ENCODE measurements around the gene TEDC2.

The TEDC2 gene

DNA sequence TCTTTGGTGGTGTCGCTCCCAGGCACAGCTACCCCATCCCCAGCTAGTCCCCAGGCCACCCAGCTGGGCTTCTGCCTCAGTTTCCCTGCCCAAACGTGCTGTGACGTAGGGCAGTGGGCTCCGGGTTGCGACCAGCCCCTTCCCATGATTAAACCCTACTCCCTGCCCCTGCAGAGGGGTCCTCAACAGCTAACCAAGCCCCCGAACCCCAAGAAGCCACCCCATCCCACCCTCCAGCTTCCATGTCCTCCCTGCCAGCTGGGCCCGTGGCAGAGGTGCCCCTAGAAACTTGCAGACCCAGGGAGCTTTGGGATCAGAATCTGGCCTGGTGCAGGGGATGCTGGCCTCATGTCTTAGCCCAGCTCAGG is 10.3 kb downstream of the TEDC2 start:
- H3K36me3 Mint-ChIP-seq (ENCODE audit: low read depth): no peaks in the 10 kb centered on the region
- H3K27me3 Mint-ChIP-seq (ENCODE audit: low read depth): no peaks in the 10 kb centered on the region
- peaks cover 19% of the 10 kb centered on the region for H3K4me1 Mint-ChIP-seq
- TF ChIP-seq, protein P1, sequence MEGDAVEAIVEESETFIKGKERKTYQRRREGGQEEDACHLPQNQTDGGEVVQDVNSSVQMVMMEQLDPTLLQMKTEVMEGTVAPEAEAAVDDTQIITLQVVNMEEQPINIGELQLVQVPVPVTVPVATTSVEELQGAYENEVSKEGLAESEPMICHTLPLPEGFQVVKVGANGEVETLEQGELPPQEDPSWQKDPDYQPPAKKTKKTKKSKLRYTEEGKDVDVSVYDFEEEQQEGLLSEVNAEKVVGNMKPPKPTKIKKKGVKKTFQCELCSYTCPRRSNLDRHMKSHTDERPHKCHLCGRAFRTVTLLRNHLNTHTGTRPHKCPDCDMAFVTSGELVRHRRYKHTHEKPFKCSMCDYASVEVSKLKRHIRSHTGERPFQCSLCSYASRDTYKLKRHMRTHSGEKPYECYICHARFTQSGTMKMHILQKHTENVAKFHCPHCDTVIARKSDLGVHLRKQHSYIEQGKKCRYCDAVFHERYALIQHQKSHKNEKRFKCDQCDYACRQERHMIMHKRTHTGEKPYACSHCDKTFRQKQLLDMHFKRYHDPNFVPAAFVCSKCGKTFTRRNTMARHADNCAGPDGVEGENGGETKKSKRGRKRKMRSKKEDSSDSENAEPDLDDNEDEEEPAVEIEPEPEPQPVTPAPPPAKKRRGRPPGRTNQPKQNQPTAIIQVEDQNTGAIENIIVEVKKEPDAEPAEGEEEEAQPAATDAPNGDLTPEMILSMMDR (IDR thresholded peaks at IDR 0.05; ENCODE audit: unreplicated experiment in 3 of 3): no peak
- no peaks in the 10 kb centered on the region for H3K9me3 Mint-ChIP-seq
- H3K27ac Mint-ChIP-seq: peak overlapping the region; percentile 62 to 90 (median 83)
- H3K4me3 Mint-ChIP-seq: peak overlapping the region; percentile 71 to 77 (median 72)

- H3K36me3 Mint-ChIP-seq (ENCODE audit: low read depth): no peaks in the 10 kb centered on the region
- peak overlapping the region; percentile 71 to 77 (median 72) for H3K4me3 Mint-ChIP-seq
- H3K27me3 Mint-ChIP-seq (ENCODE audit: low read depth): no peaks in the 10 kb centered on the region
- TF ChIP-seq, protein P1 (IDR thresholded peaks at IDR 0.05; ENCODE audit: unreplicated experiment in 3 of 3): no peak
- H3K4me1 Mint-ChIP-seq: peaks cover 19% of the 10 kb centered on the region
- H3K9me3 Mint-ChIP-seq: no peaks in the 10 kb centered on the region
- H3K27ac Mint-ChIP-seq: peak overlapping the region; percentile 40 to 90 (median 83)
These were observed 10.7 kb downstream of the TEDC2 start for GRCh38 chr16:2470603-2471015.

GRCh38 chr16:2471016-2471652 is 11.2 kb downstream of the TEDC2 start, which contains the start of gene NTN3:
NTN3 (plus strand) TSS chr16:2471297; CDS start chr16:2471702, 405 bp downstream.
- TF ChIP-seq, protein P1 (IDR thresholded peaks at IDR 0.05; ENCODE audit: unreplicated experiment in 3 of 3): no peak
- peak within 1 kb of the TSS; percentile 62 to 90 (median 83) for H3K27ac Mint-ChIP-seq
- peaks cover 21% of the 10 kb centered on the region for H3K4me1 Mint-ChIP-seq
- H3K4me3 Mint-ChIP-seq: peak within 1 kb of the TSS; percentile 71 to 77 (median 72)
- no peaks in the 10 kb centered on the region for H3K36me3 Mint-ChIP-seq (ENCODE audit: low read depth)
- H3K9me3 Mint-ChIP-seq: no peaks in the 10 kb centered on the region
- H3K27me3 Mint-ChIP-seq (ENCODE audit: low read depth): peaks cover 4% of the 10 kb centered on the region

DNA sequence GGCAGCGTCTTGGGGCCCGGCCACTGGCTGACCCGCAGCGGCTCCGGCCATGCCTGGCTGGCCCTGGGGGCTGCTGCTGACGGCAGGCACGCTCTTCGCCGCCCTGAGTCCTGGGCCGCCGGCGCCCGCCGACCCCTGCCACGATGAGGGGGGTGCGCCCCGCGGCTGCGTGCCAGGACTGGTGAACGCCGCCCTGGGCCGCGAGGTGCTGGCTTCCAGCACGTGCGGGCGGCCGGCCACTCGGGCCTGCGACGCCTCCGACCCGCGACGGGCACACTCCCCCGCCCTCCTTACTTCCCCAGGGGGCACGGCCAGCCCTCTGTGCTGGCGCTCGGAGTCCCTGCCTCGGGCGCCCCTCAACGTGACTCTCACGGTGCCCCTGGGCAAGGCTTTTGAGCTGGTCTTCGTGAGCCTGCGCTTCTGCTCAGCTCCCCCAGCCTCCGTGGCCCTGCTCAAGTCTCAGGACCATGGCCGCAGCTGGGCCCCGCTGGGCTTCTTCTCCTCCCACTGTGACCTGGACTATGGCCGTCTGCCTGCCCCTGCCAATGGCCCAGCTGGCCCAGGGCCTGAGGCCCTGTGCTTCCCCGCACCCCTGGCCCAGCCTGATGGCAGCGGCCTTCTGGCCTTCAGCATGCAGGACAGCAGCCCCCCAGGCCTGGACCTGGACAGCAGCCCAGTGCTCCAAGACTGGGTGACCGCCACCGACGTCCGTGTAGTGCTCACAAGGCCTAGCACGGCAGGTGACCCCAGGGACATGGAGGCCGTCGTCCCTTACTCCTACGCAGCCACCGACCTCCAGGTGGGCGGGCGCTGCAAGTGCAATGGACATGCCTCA is 12.0 kb downstream of the TEDC2 start:
- TF ChIP-seq, protein P1 (IDR thresholded peaks at IDR 0.05; ENCODE audit: unreplicated experiment in 3 of 3): no peak
- Mint-ChIP-seq H3K27me3 (ENCODE audit: low read depth) (peaks cover 8% of the 10 kb centered on the region), H3K4me3 (peak overlapping the region; percentile 61), H3K36me3 (ENCODE audit: low read depth) (no peaks in the 10 kb centered on the region), H3K4me1 (peaks cover 26% of the 10 kb centered on the region), H3K27ac (no peak overlapping the region), H3K9me3 (no peaks in the 10 kb centered on the region)

DNA sequence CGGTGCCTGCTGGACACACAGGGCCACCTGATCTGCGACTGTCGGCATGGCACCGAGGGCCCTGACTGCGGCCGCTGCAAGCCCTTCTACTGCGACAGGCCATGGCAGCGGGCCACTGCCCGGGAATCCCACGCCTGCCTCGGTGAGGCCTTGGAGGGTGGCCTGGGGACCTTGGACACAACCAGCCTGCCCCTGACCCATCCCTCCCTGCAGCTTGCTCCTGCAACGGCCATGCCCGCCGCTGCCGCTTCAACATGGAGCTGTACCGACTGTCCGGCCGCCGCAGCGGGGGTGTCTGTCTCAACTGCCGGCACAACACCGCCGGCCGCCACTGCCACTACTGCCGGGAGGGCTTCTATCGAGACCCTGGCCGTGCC is 12.6 kb downstream of the TEDC2 start:
- Mint-ChIP-seq H3K27ac (no peak overlapping the region), H3K9me3 (no peaks in the 10 kb centered on the region), H3K4me1 (peaks cover 30% of the 10 kb centered on the region), H3K27me3 (ENCODE audit: low read depth) (peaks cover 9% of the 10 kb centered on the region), H3K4me3 (peak overlapping the region in 2 of 3 experiments; percentile 78 to 85), H3K36me3 (ENCODE audit: low read depth) (no peaks in the 10 kb centered on the region)
- TF ChIP-seq, protein P1 (IDR thresholded peaks at IDR 0.05; ENCODE audit: unreplicated experiment in 3 of 3): no peak

Data from nephron (organoid).